Stimulated activated naive CD8-positive, alpha-beta T cell treated with anti-CD3 and anti-CD28 coated beads, Interleukin-15, Interleukin-2, amounts not matched to agents 100 U/mL and 50 U/mL, for 24 hours (primary cell): Measurements from ENCODE around the gene ERVFRD-1.
"Not testable (repeated sequence)": the region's sequence is repeated elsewhere in the genome, so short reads cannot be mapped to it uniquely, and the experiment has no call there.

Experiments
- ATAC-seq: fragments of 150-1000 bp; cut with Tn5 transposase; one replicate; pipeline ENCODE4 v1.10.0; 2021
- DNase-seq: peaks from one replicate; pipeline ENCODE4 v3.0.0; 2021

The ERVFRD-1 gene

GRCh38 chr6:11128608-11129007 is 17.1 kb upstream of the ERVFRD-1 start:
- ATAC-seq, result no peak
- DNase-seq, result no peak

- DNase-seq (no peak), ATAC-seq (no peak)
These were observed 15.4 kb upstream of the ERVFRD-1 start for GRCh38 chr6:11126876-11127275.

GRCh38 chr6:11123978-11124377 is 12.5 kb upstream of the ERVFRD-1 start:
- no peak for ATAC-seq

GRCh38 chr6:11122380-11122779 is 10.9 kb upstream of the ERVFRD-1 start:
- no peak for ATAC-seq
- DNase-seq, result no peak

More at GRCh38 chr6:11123978-11124377, 12.5 kb upstream of the ERVFRD-1 start:
- no peak for DNase-seq

GRCh38 chr6:11121851-11122250 is 10.3 kb upstream of the ERVFRD-1 start:
- no peak for DNase-seq
- no peak for ATAC-seq

GRCh38 chr6:11120271-11121005 is 8.9 kb upstream of the ERVFRD-1 start:
- ATAC-seq (no peak), DNase-seq (no peak)

GRCh38 chr6:11115808-11116536 is 4.4 kb upstream of the ERVFRD-1 start:
- DNase-seq, result peak; percentile 22
- peak; percentile 92 for ATAC-seq

GRCh38 chr6:11113038-11113437 is 1.5 kb upstream of the ERVFRD-1 start:
- DNase-seq (no peak), ATAC-seq (no peak)

GRCh38 chr6:11111769-11112437 is 378 bp upstream of the ERVFRD-1 start:
- no peak for DNase-seq
- no peak for ATAC-seq

- no peak for ATAC-seq
- no peak for DNase-seq
These were observed 2.8 kb downstream of the ERVFRD-1 start for GRCh38 chr6:11108726-11109125.

- ATAC-seq (no peak), DNase-seq (no peak)
These were observed 8.5 kb downstream of the ERVFRD-1 start for GRCh38 chr6:11103065-11103464.

GRCh38 chr6:11101417-11101816 is 10.1 kb downstream of the ERVFRD-1 start:
- ATAC-seq, result no peak

GRCh38 chr6:11098004-11098403 is 13.5 kb downstream of the ERVFRD-1 start:
- ATAC-seq (no peak), DNase-seq (no peak)

More at GRCh38 chr6:11101417-11101816, 10.1 kb downstream of the ERVFRD-1 start:
- DNase-seq, result no peak

- DNase-seq, result no peak
- ATAC-seq, result no peak
These were observed 14.0 kb downstream of the ERVFRD-1 start for GRCh38 chr6:11097476-11097875.

GRCh38 chr6:11096109-11096508 is 15.4 kb downstream of the ERVFRD-1 start:
- no peak for ATAC-seq
- DNase-seq, result no peak

GRCh38 chr6:11094941-11095340 is 16.6 kb downstream of the ERVFRD-1 start:
- no peak for ATAC-seq
- DNase-seq, result no peak

GRCh38 chr6:11094411-11094851 is 17.1 kb downstream of the ERVFRD-1 start:
- DNase-seq (peak; percentile 62), ATAC-seq (peak; percentile 37)

- DNase-seq (peak; percentile 95), ATAC-seq (peak; percentile 98)
These were observed 17.7 kb downstream of the ERVFRD-1 start, which contains the start of gene SMIM13 for GRCh38 chr6:11093626-11094410. Gene SMIM13, plus strand, starts transcription at chr6:11093834. Its CDS starts 480 bp downstream, at chr6:11094314.

GRCh38 chr6:11093376-11093625 is 18.2 kb downstream of the ERVFRD-1 start:
- DNase-seq (no peak), ATAC-seq (peak; percentile 0)

GRCh38 chr6:11092668-11093375 is 18.7 kb downstream of the ERVFRD-1 start:
- ATAC-seq (no peak), DNase-seq (peak; percentile 36)

- DNase-seq, ATAC-seq: not testable (repeated sequence)
These were observed 20.4 kb downstream of the ERVFRD-1 start for GRCh38 chr6:11091141-11091540.

- ATAC-seq (no peak), DNase-seq (no peak)
These were observed 21.8 kb downstream of the ERVFRD-1 start for GRCh38 chr6:11089695-11090094.
